ENCODE data around the gene TMEM259.

TMEM259 gene

GRCh38 chr19:982567-983170 lies 38.3 kb downstream of the TMEM259 start:
- peak overlapping the region; percentile 22 for H3K4me3 ChIP-seq (ENCODE audit: low read length)
- peak; percentile 47 for DNase-seq (ENCODE audit: low read depth)
- TF ChIP-seq, protein P1, sequence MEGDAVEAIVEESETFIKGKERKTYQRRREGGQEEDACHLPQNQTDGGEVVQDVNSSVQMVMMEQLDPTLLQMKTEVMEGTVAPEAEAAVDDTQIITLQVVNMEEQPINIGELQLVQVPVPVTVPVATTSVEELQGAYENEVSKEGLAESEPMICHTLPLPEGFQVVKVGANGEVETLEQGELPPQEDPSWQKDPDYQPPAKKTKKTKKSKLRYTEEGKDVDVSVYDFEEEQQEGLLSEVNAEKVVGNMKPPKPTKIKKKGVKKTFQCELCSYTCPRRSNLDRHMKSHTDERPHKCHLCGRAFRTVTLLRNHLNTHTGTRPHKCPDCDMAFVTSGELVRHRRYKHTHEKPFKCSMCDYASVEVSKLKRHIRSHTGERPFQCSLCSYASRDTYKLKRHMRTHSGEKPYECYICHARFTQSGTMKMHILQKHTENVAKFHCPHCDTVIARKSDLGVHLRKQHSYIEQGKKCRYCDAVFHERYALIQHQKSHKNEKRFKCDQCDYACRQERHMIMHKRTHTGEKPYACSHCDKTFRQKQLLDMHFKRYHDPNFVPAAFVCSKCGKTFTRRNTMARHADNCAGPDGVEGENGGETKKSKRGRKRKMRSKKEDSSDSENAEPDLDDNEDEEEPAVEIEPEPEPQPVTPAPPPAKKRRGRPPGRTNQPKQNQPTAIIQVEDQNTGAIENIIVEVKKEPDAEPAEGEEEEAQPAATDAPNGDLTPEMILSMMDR (IDR thresholded peaks at IDR 0.05; ENCODE audit: insufficient read depth, low read depth, low read length, missing control alignments) = peak; percentile 28

GRCh38 chr19:980133-980998 lies 40.6 kb downstream of the TMEM259 start:
- H3K4me3 ChIP-seq (ENCODE audit: low read length) = no peak overlapping the region
- no peak for DNase-seq (ENCODE audit: low read depth)
- TF ChIP-seq, protein P1 (IDR thresholded peaks at IDR 0.05; ENCODE audit: insufficient read depth, low read depth, low read length, missing control alignments) = no peak

GRCh38 chr19:979318-979741 lies 41.6 kb downstream of the TMEM259 start:
- H3K4me3 ChIP-seq (ENCODE audit: low read length) = no peak overlapping the region
- peak; percentile 48 for DNase-seq (ENCODE audit: low read depth)
- TF ChIP-seq, protein P1 (IDR thresholded peaks at IDR 0.05; ENCODE audit: insufficient read depth, low read depth, low read length, missing control alignments) = no peak

GRCh38 chr19:977058-977464 lies 43.9 kb downstream of the TMEM259 start:
- DNase-seq (ENCODE audit: low read depth) = no peak
- TF ChIP-seq, protein P1 (IDR thresholded peaks at IDR 0.05; ENCODE audit: insufficient read depth, low read depth, low read length, missing control alignments) = no peak

GRCh38 chr19:976476-976875 lies 44.4 kb downstream of the TMEM259 start:
- TF ChIP-seq, protein P1 (IDR thresholded peaks at IDR 0.05; ENCODE audit: insufficient read depth, low read depth, low read length, missing control alignments) = no peak
- no peak for DNase-seq (ENCODE audit: low read depth)
- H3K4me3 ChIP-seq (ENCODE audit: low read length) = no peak overlapping the region

More at GRCh38 chr19:977058-977464, 43.9 kb downstream of the TMEM259 start:
- H3K4me3 ChIP-seq (ENCODE audit: low read length) = no peak overlapping the region

GRCh38 chr19:974564-975257 lies 46.2 kb downstream of the TMEM259 start:
- TF ChIP-seq, protein P1 (IDR thresholded peaks at IDR 0.05; ENCODE audit: insufficient read depth, low read depth, low read length, missing control alignments) = no peak
- no peak overlapping the region for H3K4me3 ChIP-seq (ENCODE audit: low read length)
- no peak for DNase-seq (ENCODE audit: low read depth)
